Ovary (tissue), 9 donors: ENCODE data around the gene ZNF557. TPM values are rescaled to one million over a fixed set of nuclear protein-coding genes. Genes with fewer than 3 reads are reported as not detected.

Source experiments
- DNase-seq, 5 donors: peaks; one replicate each; pipeline ENCODE4 v3.0.0-alpha.2; 2019 to 2020
- H3K27ac ChIP-seq, 2 donors: fragments of 200-600 bp; one replicate each; pipeline versions ENCODE4 v1.5.1 to v1.8.0; 2019 to 2022
- H3K27me3 ChIP-seq: fragments of 200-600 bp; one replicate; pipeline ENCODE4 v1.8.0; 2022
- H3K36me3 ChIP-seq: fragments of 200-600 bp; sonication (generic); one replicate; pipeline ENCODE4 v1.5.1; 2019
- H3K4me1 ChIP-seq: one replicate; pipeline ENCODE4 v1.8.1; 2013; ENCODE audit warnings: mild to moderate bottlenecking, moderate library complexity; ENCODE audit not compliant: insufficient read depth
- H3K4me3 ChIP-seq: fragments of 200-600 bp; sonication (generic); one replicate; pipeline ENCODE4 v1.5.1; 2017
- H3K9me3 ChIP-seq, 2 donors: fragments of 200-600 bp in 1 of 2; sonication (generic) in 1 of 2; one replicate each; pipeline versions ENCODE4 v1.5.1 to v1.8.1; 2013 to 2019; ENCODE audit warnings: mild to moderate bottlenecking in 1 of 2, moderate library complexity in 1 of 2
- EP300 ChIP-seq: sonication (generic); formaldehyde crosslinking; IDR thresholded peaks from one replicate; pipeline ENCODE4 v1.6.1; 2017; ENCODE audit warnings: antibody characterized with exemption
- POLR2A ChIP-seq: fragments of 450-650 bp; IDR thresholded peaks from one replicate; pipeline ENCODE4 v1.6.1; 2017; ENCODE audit warnings: antibody characterized with exemption, mild to moderate bottlenecking, moderate library complexity
- WGBS, 3 donors: extraction: QIAGEN DNeasy Blood & Tissue Kit in 1 of 3; methylation state at CpG; one replicate each; pipeline versions ENCODE4 v1.1.5 to v1.1.7; 2013 to 2017; 5-methylcytosine and 5-hydroxymethylcytosine counted together
- intact Hi-C, 4 donors: fragments of 100-400 bp; cut with DNase I; formaldehyde crosslinking; loops; one replicate each; pipeline versions ENCODE4 v1.11.0 to v1.15.1; 2022 to 2023
- polyA plus RNA-seq, 2 donors: library from polyadenylated mRNA; stranded (reverse); fragments of 200-250 nt in 1 of 2; fragments of 350-450 nt in 1 of 2; fragmentation: Illumina TruSeq in 1 of 2; extraction: RNeasy Lipid Tissue Mini Kit (QIAGEN cat#74804) in 1 of 2; gene quantifications; one replicate each; pipeline ENCODE4 v1.2.3, GENCODE V29; 2013 to 2014
- total RNA-seq, 7 donors: library from RNA; depleted of rRNA in 2 of 7; stranded (reverse); fragments of >200 nt in 2 of 7; fragmentation: NEBNext Ultra II Directional in 3 of 7; extraction: Animal tissue kit (Norgen Biotek cat#: 25700) in 3 of 7; gene quantifications; one replicate each; pipeline versions ENCODE4 v1.1.0 to v1.2.4, GENCODE V29; 2016 to 2023
- TF ChIP-seq, protein P1 (sequence below), 3 donors: fragments of 450-650 bp in 2 of 3; fragments of 200-600 bp in 1 of 3; IDR thresholded peaks; one replicate each; pipeline versions ENCODE4 v1.5.1 to v1.8.0; 2016 to 2022; ENCODE audit warnings: antibody characterized with exemption in 3 of 3, mild to moderate bottlenecking in 1 of 3
- donor health status: DM: no; HTN: no; CAD: no; lungs with moderate emphysema.
- donor health status: DM: no; HTN: no; CAD: no.
- donor health status: Bipolar disorder and iron deficiency.
- donor health status: DM: yes; HTN: yes; CAD: no.
- donor health status: DM: no; HTN: no; CAD: no.
- donor health status: DM: yes; HTN: yes; CAD: no.

The ZNF557 gene
- total and polyA plus RNA-seq, 9 donors, result 2.9 to 14.6 (median 12.3) TPM

DNA sequence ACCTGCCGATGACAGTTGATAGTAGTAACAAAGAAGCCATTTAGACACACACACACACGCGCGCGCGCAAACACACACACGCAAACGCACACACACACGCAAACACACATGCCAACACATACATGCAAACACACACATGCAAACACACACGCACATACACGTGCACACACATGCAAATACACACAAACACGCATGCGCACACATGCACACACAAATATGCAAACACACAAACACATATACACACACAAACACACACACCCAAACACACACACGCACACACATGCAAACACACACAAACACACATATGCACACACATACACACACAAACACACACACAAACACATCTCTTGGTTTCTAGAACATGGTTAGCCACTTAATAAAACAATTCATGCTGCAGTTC is 50.1 kb downstream of the ZNF557 start:
- WGBS, 3 donors, result 86 to 90% (median 89%) methylated on average over 14 of the region's 14 CpGs
- intact Hi-C loops, result no loop called here
- Histone ChIP-seq H3K36me3 (no peaks in the 10 kb centered on the region), H3K27me3 (no peaks in the 10 kb centered on the region), H3K9me3 (no peaks in the 10 kb centered on the region), H3K4me1 (no peaks in the 10 kb centered on the region), H3K4me3 (no peak overlapping the region), H3K27ac (no peak overlapping the region)
- TF ChIP-seq EP300 (no peak), POLR2A (no peak)
- TF ChIP-seq, protein P1, sequence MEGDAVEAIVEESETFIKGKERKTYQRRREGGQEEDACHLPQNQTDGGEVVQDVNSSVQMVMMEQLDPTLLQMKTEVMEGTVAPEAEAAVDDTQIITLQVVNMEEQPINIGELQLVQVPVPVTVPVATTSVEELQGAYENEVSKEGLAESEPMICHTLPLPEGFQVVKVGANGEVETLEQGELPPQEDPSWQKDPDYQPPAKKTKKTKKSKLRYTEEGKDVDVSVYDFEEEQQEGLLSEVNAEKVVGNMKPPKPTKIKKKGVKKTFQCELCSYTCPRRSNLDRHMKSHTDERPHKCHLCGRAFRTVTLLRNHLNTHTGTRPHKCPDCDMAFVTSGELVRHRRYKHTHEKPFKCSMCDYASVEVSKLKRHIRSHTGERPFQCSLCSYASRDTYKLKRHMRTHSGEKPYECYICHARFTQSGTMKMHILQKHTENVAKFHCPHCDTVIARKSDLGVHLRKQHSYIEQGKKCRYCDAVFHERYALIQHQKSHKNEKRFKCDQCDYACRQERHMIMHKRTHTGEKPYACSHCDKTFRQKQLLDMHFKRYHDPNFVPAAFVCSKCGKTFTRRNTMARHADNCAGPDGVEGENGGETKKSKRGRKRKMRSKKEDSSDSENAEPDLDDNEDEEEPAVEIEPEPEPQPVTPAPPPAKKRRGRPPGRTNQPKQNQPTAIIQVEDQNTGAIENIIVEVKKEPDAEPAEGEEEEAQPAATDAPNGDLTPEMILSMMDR (IDR thresholded peaks at IDR 0.05), result no peak
- no peak for DNase-seq

DNA sequence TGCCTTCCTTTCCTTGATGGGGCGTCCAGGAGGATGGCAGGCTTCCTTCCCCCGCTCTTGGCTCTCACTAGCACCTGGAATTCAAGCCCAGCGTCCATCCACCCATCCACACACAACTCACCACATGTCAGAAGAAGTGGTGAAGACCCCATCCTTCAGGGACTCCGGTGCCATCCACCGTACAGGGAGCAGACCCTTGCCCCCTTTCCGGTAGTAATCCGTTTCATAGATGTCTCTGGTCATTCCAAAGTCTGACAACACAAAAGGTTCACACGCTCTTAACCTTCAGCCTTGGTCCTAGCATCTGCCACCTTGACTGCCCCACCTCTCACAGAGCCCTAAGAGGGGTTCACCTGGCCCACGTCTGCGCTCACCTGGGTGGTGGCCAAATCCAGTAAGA is 51.0 kb downstream of the ZNF557 start:
- H3K27me3 ChIP-seq, result no peaks in the 10 kb centered on the region
- no peaks in the 10 kb centered on the region for H3K4me1 ChIP-seq
- intact Hi-C loops, result no loop called here
- no peak for DNase-seq
- no peaks in the 10 kb centered on the region for H3K9me3 ChIP-seq
- H3K27ac ChIP-seq, result no peak overlapping the region
- no peaks in the 10 kb centered on the region for H3K36me3 ChIP-seq
- WGBS, 3 donors, result 91 to 93% (median 92%) methylated on average over 10 of the region's 10 CpGs
- TF ChIP-seq EP300 (no peak), POLR2A (no peak)
- TF ChIP-seq, protein P1 (IDR thresholded peaks at IDR 0.05), result no peak
- H3K4me3 ChIP-seq, result no peak overlapping the region

DNA sequence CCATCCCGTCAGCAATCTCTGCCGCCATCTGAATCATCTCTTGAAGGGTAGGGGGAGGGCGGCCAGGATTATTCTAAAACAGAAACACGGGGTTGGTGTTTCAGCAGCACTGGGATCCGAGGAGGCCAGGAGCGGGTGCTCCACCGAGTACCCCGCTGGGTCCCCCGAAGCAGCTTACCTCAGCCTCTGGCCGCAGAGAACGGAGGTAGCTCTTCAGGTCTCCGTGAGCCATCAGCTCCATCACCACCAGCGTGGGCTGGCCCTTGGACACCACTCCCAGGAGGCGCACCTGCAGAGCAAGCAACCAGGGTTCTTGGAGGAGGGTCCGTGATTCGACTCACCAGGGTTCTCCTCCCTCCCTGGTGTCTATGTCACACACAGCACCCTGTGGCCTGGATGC is 53.2 kb downstream of the ZNF557 start:
- peaks cover 9% of the 10 kb centered on the region for H3K36me3 ChIP-seq
- no peaks in the 10 kb centered on the region for H3K27me3 ChIP-seq
- no peak overlapping the region for H3K27ac ChIP-seq
- 94 to 95% (median 94%) methylated on average over 16 of the region's 16 CpGs for WGBS, 3 donors
- no peaks in the 10 kb centered on the region for H3K4me1 ChIP-seq
- intact Hi-C loops, result no loop called here
- no peak for TF ChIP-seq EP300
- TF ChIP-seq, protein P1 (IDR thresholded peaks at IDR 0.05), result no peak
- no peak for TF ChIP-seq POLR2A
- H3K4me3 ChIP-seq, result no peak overlapping the region
- DNase-seq, result no peak
- peaks cover 4 to 10% of the 10 kb centered on the region in 2 donors for H3K9me3 ChIP-seq

DNA sequence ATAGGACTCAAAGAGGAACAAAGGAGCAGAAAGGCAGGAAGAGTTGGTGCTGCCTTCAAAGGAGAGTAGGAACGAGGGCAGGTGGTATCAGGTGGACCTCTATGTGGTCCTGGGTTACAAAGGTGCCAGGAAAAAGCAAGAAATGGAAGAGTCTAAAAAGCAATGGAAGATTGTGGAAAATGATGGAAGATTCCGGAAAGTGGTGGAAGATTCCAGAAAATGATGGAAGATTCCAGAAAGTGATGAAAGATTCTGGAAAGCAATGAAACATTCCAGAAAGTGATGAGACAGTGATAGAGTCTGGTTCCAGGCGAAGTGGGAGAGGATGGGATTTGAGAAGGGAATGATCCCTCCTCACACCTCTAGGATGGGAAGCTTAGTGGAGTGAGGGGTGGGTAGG is 55.3 kb downstream of the ZNF557 start:
- H3K36me3 ChIP-seq, result peaks cover 9% of the 10 kb centered on the region
- H3K27me3 ChIP-seq, result no peaks in the 10 kb centered on the region
- no peak for TF ChIP-seq POLR2A
- no peak for TF ChIP-seq EP300
- TF ChIP-seq, protein P1 (IDR thresholded peaks at IDR 0.05), result no peak
- H3K27ac ChIP-seq, result peak overlapping the region in 1 of 2 donors; percentile 66
- 58 to 79% (median 61%) methylated on average over 3 of the region's 3 CpGs for WGBS, 3 donors
- intact Hi-C loops, result no loop called here
- no peak overlapping the region for H3K4me3 ChIP-seq
- H3K4me1 ChIP-seq, result no peaks in the 10 kb centered on the region
- DNase-seq, result no peak
- peaks cover 4 to 10% of the 10 kb centered on the region in 2 donors for H3K9me3 ChIP-seq

DNA sequence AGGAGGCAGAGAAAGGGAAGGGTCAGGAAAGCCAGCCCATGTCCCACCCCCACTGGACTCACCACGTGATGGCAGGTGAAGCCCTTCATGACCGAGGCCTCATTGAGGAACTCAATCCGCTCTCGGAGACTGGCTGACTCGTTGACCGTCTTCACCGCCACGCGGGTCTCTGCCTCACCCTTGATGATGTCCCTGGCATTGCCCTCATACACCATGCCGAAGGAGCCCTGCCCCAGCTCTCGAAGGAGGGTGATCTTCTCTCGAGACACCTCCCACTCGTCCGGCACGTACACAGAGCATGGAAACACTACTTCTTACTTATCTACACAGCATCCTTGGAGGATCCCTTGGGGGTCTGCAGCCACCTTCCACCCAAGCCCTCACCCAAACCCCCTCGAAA is 55.7 kb downstream of the ZNF557 start:
- 94 to 97% (median 96%) methylated on average over 16 of the region's 16 CpGs for WGBS, 3 donors
- Histone ChIP-seq H3K4me3 (no peak overlapping the region), H3K4me1 (no peaks in the 10 kb centered on the region), H3K27me3 (no peaks in the 10 kb centered on the region), H3K36me3 (peaks cover 9% of the 10 kb centered on the region), H3K27ac (no peak overlapping the region), H3K9me3 (peaks cover 4 to 10% of the 10 kb centered on the region in 2 donors)
- DNase-seq, result no peak
- TF ChIP-seq EP300, result no peak
- no peak for TF ChIP-seq POLR2A
- TF ChIP-seq, protein P1 (IDR thresholded peaks at IDR 0.05), result no peak
- intact Hi-C loops, result no loop called here
